ENCODE results near the gene MTHFD2L.

GRCh38 chr4:74282926-74283325 lies 125.0 kb downstream of the MTHFD2L start:
- TF ChIP-seq, protein P1, sequence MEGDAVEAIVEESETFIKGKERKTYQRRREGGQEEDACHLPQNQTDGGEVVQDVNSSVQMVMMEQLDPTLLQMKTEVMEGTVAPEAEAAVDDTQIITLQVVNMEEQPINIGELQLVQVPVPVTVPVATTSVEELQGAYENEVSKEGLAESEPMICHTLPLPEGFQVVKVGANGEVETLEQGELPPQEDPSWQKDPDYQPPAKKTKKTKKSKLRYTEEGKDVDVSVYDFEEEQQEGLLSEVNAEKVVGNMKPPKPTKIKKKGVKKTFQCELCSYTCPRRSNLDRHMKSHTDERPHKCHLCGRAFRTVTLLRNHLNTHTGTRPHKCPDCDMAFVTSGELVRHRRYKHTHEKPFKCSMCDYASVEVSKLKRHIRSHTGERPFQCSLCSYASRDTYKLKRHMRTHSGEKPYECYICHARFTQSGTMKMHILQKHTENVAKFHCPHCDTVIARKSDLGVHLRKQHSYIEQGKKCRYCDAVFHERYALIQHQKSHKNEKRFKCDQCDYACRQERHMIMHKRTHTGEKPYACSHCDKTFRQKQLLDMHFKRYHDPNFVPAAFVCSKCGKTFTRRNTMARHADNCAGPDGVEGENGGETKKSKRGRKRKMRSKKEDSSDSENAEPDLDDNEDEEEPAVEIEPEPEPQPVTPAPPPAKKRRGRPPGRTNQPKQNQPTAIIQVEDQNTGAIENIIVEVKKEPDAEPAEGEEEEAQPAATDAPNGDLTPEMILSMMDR (conservative IDR thresholded peaks at IDR 0.05; ENCODE audit: low read depth, low read length) = no peak
- TF ChIP-seq EZH2phosphoT487 (IDR thresholded peaks at IDR 0.05; ENCODE audit: borderline replicate concordance, low read length) = no peak

All from PC-3 (cell line).